DMS53 treated with DMSO at 0.1 percent for 48 hours (cell line): ENCODE data around the gene PECR.

ENCODE experiments used
- DNase-seq: peaks from one replicate; lab custom pipeline; 2025; ENCODE audit not compliant: unreplicated experiment; lab: John Stamatoyannopoulos, UW

PECR gene

DNA sequence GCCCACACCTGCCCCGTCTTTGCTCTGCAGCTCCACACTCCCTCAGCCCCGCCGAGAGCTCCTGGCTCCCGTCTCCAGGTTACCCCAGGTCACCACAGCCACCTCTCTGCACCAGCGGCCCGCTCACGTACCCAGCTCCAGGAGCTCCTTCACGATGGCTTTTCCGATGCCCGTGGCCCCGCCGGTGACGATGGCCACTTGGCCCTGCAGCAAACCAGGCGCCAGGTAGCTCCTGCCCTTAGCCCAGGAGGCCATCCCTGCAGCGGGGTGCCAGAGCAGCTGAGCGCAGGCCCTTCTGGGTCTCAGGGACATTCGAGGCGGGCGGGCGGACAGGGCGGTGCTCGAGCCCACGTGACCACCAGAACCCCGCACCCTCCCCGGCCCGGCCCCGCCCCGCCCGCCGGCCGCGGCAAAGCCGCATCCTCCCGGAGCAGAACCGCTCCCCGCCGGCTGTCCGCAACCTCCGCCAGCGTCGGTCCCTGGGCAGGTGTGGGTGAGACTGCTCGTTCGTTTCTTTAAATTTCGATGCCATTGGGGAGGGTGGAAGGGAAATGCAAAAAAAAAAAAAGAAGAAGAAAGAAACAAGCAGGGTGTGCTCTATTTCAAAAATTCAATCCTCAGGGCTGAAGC lies at the start of gene PECR, which contains the start of gene TMEM169:
PECR (minus strand) TSS at position 323 of the 630 bp plus-strand sequence; CDS start at position 255, 68 bp downstream.
TMEM169 (plus strand) TSS at position 433 of the 630 bp plus-strand sequence. CDS start 14,045 bp downstream, outside the sequence.
- peak; percentile 38 for DNase-seq

DNA sequence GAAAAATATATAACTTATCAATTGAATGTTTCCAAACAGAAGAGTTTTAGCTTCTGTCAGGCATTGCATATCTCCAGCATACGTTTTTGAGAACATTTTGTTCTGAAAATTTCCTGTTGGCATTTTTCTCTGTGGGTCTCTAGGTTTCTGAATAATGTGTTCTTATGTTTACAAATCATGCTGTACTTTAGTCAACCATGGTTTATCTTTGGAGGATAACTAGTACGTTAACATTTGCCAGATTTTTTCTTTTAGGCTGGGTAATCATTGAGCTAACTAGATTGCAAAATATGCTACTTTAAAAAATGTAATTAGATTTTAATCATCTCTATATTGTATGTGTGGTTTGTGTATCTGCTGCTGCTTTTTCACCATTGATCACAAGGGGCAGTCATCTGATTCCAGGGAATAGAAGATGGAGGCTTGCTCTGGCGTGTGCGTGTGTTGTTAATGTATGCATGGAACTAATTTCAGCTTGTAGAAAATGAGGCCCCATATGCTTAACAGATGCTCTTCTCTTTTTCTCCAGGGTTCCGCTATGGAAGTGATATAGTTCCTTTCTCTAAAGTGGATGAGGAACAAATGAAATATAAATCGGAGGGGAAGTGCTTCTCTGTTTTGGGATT lies 48.9 kb upstream of the PECR start:
- DNase-seq = no peak

GRCh38 chr2:216126943-216127342 lies 45.3 kb upstream of the PECR start:
- DNase-seq = no peak

GRCh38 chr2:216121255-216121654 lies 39.6 kb upstream of the PECR start:
- no peak for DNase-seq

DNA sequence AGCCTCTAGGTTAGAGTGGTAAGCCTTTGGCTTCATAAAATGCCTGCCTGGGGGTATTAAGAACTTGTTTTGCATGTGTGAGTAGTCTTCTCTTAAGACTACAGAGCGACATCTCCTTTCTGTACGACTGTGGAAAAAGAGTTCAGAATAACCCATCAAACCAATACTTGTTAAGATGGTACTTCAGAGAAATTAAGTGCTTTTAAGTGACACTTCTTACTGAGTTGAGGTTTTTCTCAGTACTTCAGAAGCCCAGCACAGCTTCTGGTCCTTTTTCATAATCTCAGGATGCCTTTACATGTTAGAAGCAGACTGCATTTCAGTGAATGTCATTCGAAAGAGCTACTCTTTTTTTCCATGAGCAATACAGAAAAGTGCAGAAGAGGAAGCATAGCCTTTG lies 38.4 kb upstream of the PECR start:
- no peak for DNase-seq

- no peak for DNase-seq
Observed at GRCh38 chr2:216119146-216119545, 37.5 kb upstream of the PECR start.

GRCh38 chr2:216118474-216118873 lies 36.9 kb upstream of the PECR start:
- no peak for DNase-seq

GRCh38 chr2:216117561-216118340 lies 36.1 kb upstream of the PECR start:
- DNase-seq = no peak

GRCh38 chr2:216116418-216116817 lies 34.8 kb upstream of the PECR start:
- no peak for DNase-seq

DNA sequence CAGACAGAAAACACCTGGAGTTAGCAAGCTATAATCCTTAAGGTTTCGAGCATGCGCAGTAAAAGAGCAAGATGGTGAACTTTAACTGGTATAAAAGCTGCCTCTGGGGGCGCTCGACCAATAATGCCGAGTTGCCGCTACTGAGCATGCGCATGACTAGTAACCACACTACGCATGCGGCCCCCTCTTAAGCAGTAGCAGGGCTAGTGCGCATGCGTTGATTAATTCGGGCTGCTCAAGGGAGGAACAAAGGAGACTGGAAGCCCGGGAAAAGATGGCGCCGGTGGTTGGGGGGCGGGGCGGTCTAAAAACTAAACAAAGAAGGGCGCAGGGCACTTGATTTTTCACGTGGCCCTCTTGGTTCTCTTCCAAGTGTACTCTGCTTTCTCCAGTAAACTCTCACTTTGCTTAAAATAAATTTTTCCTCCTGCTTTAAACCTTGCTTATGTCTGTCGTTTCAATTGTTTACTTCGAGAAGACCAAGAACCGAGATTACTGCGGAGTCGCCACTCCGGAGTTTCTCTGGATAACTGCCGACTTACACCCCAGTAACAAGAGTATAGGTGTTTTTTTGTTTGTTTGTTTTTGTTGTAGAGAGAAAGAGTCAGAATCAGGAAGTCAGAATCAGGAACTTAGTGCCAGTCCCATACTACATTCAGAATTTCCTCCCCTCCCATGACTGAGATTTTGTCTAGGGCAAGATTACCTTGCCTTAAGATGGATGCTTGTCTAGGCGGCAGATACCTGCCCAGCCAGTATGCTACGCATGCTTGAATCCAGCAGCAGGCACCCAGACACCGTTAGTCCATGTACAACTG lies 33.3 kb upstream of the PECR start:
- peak; percentile 94 for DNase-seq

DNA sequence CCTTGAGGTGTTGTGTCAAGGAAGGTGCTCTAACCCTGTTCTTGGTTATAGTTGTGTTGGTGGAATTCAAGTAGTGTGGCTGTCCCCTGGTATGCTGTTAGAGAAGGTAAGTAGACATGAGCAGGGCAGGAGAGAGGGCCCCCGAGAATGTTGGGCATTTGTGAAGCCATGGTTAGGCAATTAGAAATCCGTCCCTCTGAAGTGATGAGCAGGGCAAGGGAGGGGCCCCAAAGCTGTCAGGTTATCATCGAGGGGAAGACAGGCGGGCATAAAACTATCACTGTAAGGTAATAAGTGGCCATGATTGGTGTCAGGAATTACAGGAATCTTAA lies 32.7 kb upstream of the PECR start:
- DNase-seq = no peak

GRCh38 chr2:216113572-216113971 lies 32.0 kb upstream of the PECR start:
- DNase-seq = no peak

GRCh38 chr2:216112926-216113325 lies 31.3 kb upstream of the PECR start:
- no peak for DNase-seq

DNA sequence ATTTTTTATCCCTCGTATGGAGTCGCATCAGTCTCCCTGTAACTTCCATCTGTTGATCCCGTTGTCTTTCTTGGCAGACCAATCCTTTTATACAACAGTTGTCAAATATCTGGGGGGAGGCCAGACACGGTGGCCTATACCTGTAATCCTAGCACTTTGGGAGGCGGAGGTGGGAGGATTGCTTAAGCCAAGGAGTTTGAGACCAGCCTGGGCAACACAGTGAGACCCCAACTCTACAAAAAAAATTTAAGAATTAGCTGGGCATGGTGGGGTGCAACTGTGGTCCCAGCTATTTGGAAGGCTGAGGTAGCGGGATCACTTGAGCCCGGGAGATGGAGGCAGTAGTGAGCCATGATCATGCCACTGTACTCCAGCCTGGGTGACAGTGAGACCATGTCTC lies 29.5 kb upstream of the PECR start:
- DNase-seq = no peak

DNA sequence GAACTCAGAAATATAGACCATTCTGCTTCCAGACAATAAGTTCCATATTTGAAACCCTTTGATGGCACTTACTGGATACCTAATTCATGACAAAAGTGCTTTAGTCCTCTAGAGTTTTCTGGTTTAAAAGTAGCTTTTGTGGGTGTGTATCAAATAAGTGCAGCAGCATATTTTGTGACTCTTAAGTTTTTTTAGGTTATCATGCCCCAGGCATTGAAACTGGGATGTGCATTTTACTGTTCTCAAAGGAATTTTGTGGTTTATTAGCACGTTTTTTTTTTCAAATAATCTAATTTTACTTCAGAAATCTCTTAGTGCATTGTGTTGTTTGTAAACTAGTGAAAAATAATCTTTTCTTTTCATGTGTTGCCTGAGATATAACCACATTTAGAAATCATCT lies 29.0 kb upstream of the PECR start:
- DNase-seq = no peak

DNA sequence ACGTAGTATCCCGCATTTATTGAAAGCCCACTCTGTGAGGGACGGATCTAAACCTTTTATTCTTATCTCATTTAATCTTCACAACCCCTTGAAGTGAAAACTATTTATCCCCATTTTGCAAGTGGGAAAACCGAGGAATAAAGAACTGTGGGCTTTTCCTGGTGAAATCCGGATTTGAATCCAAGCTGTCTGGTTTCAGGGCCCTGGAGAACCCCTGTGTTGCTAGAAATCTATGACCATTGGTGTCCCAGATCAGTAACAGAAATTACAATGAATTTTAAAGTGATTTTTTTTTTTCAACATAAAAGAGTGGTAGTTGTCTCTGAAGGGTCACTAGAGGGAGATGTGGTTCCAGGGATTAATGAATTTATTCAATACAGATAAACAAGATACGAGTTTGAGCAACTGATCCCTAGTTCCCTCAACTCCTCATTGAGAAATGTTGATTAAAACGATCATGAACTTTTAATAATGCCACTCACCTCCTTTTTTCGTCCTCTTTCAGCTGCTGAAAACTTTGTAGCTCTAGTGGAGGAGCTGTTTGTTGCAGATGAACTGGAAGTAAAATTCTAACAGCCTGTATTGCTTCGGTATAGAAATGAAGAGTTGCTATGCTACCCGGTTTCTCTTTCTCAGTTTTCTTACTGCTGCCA lies 28.5 kb upstream of the PECR start:
- no peak for DNase-seq

DNA sequence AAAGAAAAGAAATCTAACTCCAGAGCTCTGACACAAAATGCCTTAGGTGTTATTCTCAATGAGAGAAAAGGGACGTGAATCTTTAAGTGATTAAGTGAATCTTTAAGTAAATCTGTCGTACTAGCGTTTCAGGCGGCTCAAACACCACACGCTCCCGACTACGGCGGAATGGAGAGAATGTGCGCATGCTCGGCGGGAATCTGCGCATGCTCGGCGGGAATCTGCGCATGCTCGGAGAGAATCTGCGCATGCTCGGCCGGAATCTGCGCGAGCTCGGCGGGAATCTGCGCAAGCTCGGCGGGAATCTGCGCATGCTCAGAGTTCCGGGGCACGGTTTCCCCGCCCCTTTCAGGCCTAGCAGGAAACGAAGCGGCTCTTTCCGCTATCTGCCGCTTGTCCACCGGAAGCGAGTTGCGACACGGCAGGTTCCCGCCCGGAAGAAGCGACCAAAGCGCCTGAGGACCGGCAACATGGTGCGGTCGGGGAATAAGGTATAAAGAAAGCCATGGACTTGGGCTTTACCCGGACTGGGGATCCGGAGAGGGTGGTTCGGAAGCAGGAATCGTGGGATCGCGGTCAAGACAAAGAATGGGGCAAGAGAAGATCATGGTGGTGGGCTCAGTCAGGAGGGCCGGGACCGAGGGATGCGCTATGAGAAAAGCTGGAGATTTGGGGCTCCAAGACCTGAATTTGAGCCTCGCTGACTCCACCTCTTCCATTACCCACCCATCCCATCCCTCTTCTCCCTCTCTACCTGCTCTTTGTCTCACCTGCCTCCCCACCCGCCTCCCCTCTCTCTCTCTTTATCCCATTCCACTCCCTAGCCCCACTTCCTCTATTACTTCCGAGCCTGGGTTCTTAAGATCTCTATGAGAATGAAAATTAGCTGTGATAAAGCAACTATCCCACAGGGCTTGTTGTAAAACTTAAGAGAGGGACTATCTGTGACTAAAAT lies 27.6 kb upstream of the PECR start, which contains the start of gene XRCC5:
XRCC5 (plus strand) TSS at position 382 of the 955 bp plus-strand sequence; CDS start at position 471, 89 bp downstream.
- DNase-seq = peak; percentile 85

DNA sequence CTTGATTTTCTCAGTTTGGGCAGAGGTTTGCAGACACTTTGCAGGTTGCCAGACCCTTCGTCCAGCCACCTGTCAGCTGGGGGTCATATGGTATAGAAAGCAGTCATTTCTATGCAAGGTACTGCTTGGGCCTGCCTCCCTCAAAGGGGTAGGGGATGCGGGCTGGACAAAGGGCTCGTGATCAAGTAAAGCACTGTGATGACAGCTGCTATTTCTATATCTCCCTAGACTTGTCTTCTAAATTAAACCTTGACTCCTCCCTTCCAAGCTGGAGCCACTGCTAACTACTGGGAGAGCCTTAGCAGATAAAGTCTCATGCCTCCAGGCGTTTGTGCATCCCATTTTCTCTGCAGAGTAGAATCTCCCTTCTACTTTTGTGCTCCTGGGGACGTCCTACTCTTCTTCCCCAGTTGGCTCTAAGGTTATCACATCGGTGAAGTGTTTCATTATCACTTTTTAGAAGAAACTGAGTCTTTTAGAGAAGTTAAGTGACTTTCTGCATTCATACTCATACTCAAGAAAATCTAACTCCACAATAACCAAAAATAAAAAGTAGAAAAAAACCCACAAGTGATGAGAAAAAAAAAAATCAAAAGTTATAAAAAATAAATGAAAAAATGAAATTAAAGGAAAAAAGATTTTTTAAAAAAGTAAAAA lies 26.8 kb upstream of the PECR start:
- no peak for DNase-seq

DNA sequence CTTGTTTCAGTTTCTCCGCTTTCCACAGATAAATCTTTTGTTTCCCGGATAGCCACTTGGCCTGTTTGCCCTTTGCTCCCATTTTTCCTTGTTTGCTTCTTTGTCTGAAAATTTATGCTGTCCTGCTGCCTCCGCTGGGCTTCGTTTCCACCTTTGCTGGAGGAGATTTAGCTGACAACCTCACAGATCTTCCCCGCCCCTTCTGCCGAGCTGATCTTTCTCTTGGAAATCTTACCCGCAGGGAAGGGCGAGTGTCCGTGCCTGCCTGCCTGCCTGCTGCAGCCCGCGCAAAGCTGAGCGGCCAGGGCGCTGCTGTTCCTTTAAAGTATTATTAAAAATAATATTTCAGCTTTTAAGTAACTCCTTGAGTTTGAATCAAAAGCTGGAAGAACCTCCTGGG lies 26.2 kb upstream of the PECR start:
- DNase-seq = no peak
